ENCODE results near the gene OR10AD1.
A peak's percentile ranks its signal among the peaks of the same experiment; 100 is the strongest.
"Not testable (repeated sequence)": the region's sequence is repeated elsewhere in the genome, so short reads cannot be mapped to it uniquely, and the experiment has no call there.

Gene OR10AD1

DNA sequence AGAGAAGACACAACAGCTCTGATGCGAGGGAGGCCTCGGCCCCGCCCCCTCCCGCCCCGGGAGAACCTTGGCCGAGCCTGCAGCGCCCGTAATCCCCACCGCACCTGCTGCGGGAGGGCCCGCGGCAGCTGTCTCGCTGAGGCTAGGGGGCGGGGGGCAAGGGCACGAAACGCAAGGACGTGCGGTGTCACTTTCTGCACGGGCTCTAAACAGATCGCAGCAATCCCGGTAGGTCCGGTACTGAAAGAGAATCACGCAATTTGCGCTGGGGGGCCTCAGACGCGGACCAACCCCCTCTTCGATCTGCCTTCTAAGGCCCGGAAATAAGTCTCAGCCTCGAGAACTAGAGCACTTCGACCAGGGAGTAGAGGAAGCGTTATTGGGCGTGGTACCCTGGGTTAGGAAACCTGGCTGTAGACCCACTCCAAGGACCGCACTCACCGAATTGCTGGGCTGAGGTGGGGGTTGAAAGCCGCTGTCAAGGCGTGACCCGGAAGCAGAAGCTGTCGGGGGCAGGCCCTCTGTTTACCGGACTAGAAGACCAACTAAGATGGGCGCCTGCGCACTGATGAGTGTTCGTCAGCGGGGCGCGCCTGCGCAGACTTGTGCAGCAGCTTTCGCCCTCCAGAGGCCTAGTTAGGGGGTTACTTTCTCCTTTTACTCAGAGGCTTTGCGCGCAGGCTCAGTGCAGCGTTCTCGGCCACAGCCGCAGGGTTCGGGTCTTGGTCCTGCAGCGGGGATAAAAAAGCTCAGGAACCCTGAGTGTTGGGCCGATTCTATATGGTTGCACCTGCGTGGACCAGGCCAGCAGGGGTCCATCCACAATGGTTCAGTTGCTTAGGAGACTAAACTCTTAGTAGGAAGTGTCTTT, 45.8 kb downstream of the OR10AD1 start, which contains the start of gene ASB8:
ASB8 (minus strand) TSS at position 498 of the 871 bp plus-strand sequence. CDS start 4,019 bp downstream, outside the sequence.
- TF ChIP-seq, protein P1, sequence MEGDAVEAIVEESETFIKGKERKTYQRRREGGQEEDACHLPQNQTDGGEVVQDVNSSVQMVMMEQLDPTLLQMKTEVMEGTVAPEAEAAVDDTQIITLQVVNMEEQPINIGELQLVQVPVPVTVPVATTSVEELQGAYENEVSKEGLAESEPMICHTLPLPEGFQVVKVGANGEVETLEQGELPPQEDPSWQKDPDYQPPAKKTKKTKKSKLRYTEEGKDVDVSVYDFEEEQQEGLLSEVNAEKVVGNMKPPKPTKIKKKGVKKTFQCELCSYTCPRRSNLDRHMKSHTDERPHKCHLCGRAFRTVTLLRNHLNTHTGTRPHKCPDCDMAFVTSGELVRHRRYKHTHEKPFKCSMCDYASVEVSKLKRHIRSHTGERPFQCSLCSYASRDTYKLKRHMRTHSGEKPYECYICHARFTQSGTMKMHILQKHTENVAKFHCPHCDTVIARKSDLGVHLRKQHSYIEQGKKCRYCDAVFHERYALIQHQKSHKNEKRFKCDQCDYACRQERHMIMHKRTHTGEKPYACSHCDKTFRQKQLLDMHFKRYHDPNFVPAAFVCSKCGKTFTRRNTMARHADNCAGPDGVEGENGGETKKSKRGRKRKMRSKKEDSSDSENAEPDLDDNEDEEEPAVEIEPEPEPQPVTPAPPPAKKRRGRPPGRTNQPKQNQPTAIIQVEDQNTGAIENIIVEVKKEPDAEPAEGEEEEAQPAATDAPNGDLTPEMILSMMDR (IDR thresholded peaks at IDR 0.05; ENCODE audit: low read depth, low read length): peak; percentile 24; the same call in 1 of the 2 replicates

DNA sequence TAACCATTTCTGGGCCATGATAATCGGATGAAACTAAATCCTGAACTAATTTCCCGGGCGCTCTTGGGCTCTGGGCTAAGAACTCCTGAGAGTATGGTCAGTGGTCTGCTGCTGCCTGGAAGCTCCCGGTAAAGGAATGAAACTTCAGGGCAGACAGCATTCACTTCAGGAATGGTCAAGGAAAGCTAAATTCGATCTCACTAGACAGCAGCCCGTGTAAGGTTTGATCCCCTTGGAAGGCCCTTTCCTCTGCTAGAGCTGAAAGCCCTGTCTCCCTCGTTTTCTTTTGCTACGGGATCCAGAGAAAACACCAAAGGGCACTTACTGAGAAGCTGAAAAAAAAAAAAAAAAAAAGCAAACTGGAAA, 46.5 kb downstream of the OR10AD1 start:
- H3K4me3 ChIP-seq (ENCODE audit: low read depth, low read length): peak overlapping the region; percentile 98
- TF ChIP-seq, protein P1 (IDR thresholded peaks at IDR 0.05; ENCODE audit: low read depth, low read length): no peak

More for the DNA sequence above, 45.8 kb downstream of the OR10AD1 start, which contains the start of gene ASB8:
- peak within 1 kb of the TSS; percentile 98 for H3K4me3 ChIP-seq (ENCODE audit: low read depth, low read length)

DNA sequence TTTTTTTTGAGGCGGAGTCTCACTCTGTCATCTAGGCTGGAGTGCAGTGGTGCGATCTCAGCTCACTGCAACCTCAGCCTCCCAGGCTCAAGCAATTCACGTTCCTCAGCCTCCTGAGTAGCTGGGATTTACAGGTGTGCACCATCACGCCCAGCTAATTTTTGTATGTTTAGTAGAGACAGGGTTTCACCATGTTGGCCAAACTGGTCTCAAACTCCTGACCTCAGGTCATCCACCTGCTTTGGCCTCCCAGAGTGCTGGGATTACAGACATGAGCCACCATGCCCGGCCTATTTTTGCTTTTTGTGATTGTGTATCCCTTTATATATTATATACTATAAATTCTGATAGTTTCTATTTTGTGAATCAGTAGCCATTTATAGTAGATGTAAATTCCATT, 47.3 kb downstream of the OR10AD1 start:
- not testable (repeated sequence) for H3K4me3 ChIP-seq (ENCODE audit: low read depth, low read length)

Data from WI38 (cell line).